ENCODE data around the gene PGLYRP2.

DNA sequence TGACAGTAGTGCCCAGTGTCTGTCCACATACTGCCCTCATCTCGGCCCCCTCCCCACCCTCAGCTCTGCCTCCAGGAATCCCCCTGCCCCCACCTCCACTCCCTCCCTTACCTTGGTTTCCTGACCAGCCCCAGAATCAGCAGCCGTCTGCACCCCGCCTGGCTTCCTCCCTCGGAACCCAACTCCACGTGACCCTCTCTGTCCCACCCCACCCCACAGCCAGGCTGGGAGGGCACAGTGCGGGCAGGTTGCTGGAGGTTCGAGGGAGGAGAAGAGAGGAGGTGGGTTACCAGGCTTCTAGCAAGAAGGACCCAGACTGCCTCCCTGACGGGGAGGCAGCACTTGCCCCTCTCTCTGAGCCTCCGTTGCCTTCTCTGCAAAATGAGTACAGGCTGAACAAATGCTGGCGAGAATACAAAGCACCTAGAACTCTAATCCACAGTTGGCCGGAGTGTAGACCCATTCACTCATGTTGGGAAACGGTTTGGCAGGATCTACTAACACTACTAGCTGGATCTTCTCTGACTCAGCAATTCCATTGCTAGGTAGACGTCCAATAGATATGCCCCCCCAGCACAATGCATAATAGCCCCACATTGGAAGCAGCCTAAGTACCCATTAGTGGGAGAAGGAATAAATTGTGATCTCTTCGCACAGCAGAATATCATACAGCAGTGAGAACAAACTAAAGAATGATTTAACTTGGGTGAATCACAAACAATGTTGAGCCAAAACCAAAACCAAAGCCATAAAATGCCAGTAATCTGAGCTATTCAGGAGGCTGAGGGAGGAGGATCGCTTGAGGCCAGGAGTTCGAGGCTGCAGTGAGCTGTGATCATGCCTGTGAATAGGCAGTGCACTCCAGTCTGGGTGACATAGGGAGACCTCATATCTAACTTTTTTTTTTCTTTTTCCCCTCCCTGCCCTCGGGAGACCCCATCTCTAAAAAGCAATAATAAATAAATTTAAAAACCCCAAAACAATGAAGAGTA, 14.6 kb downstream of the PGLYRP2 start, which contains the start of gene RASAL3:
- TF ChIP-seq, protein P1, sequence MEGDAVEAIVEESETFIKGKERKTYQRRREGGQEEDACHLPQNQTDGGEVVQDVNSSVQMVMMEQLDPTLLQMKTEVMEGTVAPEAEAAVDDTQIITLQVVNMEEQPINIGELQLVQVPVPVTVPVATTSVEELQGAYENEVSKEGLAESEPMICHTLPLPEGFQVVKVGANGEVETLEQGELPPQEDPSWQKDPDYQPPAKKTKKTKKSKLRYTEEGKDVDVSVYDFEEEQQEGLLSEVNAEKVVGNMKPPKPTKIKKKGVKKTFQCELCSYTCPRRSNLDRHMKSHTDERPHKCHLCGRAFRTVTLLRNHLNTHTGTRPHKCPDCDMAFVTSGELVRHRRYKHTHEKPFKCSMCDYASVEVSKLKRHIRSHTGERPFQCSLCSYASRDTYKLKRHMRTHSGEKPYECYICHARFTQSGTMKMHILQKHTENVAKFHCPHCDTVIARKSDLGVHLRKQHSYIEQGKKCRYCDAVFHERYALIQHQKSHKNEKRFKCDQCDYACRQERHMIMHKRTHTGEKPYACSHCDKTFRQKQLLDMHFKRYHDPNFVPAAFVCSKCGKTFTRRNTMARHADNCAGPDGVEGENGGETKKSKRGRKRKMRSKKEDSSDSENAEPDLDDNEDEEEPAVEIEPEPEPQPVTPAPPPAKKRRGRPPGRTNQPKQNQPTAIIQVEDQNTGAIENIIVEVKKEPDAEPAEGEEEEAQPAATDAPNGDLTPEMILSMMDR (conservative IDR thresholded peaks at IDR 0.05; ENCODE audit: low read length) = no peak
- no peak for TF ChIP-seq EZH2phosphoT487 (IDR thresholded peaks at IDR 0.05; ENCODE audit: borderline replicate concordance)
